GM21717 (cell line): Measurements from ENCODE around the gene PRR20G.
"Not testable (repeated sequence)": the region's sequence is repeated elsewhere in the genome, so short reads cannot be mapped to it uniquely, and the experiment has no call there.

Experiments
- ATAC-seq: cut with Tn5 transposase; IDR thresholded peaks from one replicate; pipeline ENCODE4 v1.9.1; 2021; ENCODE audit warnings: mild to moderate bottlenecking, moderate library complexity; ENCODE audit not compliant: unreplicated experiment

PRR20G gene

GRCh38 chr3:127304121-127304744 is 16.4 kb upstream of the PRR20G start:
- ATAC-seq = no peak

GRCh38 chr3:127299276-127299675 is 11.4 kb upstream of the PRR20G start:
- no peak for ATAC-seq

- ATAC-seq = no peak
These were observed 9.1 kb upstream of the PRR20G start for GRCh38 chr3:127296959-127297358.

- no peak for ATAC-seq
These were observed 8.3 kb upstream of the PRR20G start for GRCh38 chr3:127296166-127296565.

GRCh38 chr3:127293650-127294049 is 5.8 kb upstream of the PRR20G start:
- ATAC-seq = not testable (repeated sequence)

GRCh38 chr3:127291611-127292010 is 3.8 kb upstream of the PRR20G start:
- no peak for ATAC-seq

GRCh38 chr3:127291114-127291513 is 3.3 kb upstream of the PRR20G start:
- no peak for ATAC-seq

- no peak for ATAC-seq
These were observed 2.1 kb upstream of the PRR20G start for GRCh38 chr3:127289706-127290575.

GRCh38 chr3:127288921-127289705 is 1.3 kb upstream of the PRR20G start:
- ATAC-seq = no peak

GRCh38 chr3:127288343-127288742 is 497 bp upstream of the PRR20G start:
- ATAC-seq = no peak

GRCh38 chr3:127286571-127287140 is 1.2 kb downstream of the PRR20G start:
- ATAC-seq = no peak

- ATAC-seq = no peak
These were observed 3.6 kb downstream of the PRR20G start for GRCh38 chr3:127284258-127284657.

GRCh38 chr3:127277561-127277960 is 10.3 kb downstream of the PRR20G start:
- ATAC-seq = no peak

- no peak for ATAC-seq
These were observed 10.9 kb downstream of the PRR20G start for GRCh38 chr3:127276995-127277394.

- no peak for ATAC-seq
These were observed 11.4 kb downstream of the PRR20G start for GRCh38 chr3:127276396-127276795.

GRCh38 chr3:127275287-127275781 is 12.5 kb downstream of the PRR20G start:
- ATAC-seq = no peak

- ATAC-seq = no peak
These were observed 13.6 kb downstream of the PRR20G start for GRCh38 chr3:127274200-127274760.

GRCh38 chr3:127273206-127273605 is 14.6 kb downstream of the PRR20G start:
- no peak for ATAC-seq

- no peak for ATAC-seq
These were observed 21.7 kb downstream of the PRR20G start for GRCh38 chr3:127266186-127266585.

- no peak for ATAC-seq
These were observed 22.3 kb downstream of the PRR20G start for GRCh38 chr3:127265581-127265981.
